Measurements from ENCODE around the gene BTG2.
"Not testable (repeated sequence)": the region's sequence is repeated elsewhere in the genome, so short reads cannot be mapped to it uniquely, and the experiment has no call there.

GRCh38 chr1:203256636-203257035, 48.7 kb upstream of the BTG2 start:
- not testable (repeated sequence) for TF ChIP-seq CTCF (IDR thresholded peaks at IDR 0.05 in 4 of 5, conservative IDR thresholded peaks at IDR 0.05 in 1 of 5); POLR2A (IDR thresholded peaks at IDR 0.05)

All from gastrocnemius medialis (tissue), 4 donors.